Common myeloid progenitor, CD34-positive (primary cell): ENCODE data around the gene TJP3.

Source experiments
- CTCF ChIA-PET: fragments of 350-600 bp; sonication (Branson Sonifier 250); formaldehyde crosslinking; loops from one replicate; lab custom pipeline; 2021; ENCODE audit warnings: antibody characterized with exemption; lab: Charles Lee
- POLR2A ChIA-PET: fragments of 350-600 bp; sonication (Branson Sonifier 250); formaldehyde crosslinking; loops from one replicate; lab custom pipeline; 2021; ENCODE audit warnings: antibody characterized with exemption; lab: Charles Lee
- DNase-seq, 3 donors: peaks; one replicate each; pipeline versions ENCODE4 v3.0.0 to v3.0.0-alpha.2; 2013
- H3K27ac ChIP-seq, 2 experiments: 1 replicate in 1 of 2; 2 replicates in 1 of 2; pipeline ENCODE4 v1.7.0; 2013; ENCODE audit warnings: inconsistent platforms in 2 of 2, low read length in 2 of 2, mild to moderate bottlenecking in 2 of 2, low read depth in 1 of 2, moderate library complexity in 1 of 2; ENCODE audit not compliant: severe bottlenecking in 2 of 2, insufficient read depth in 1 of 2, poor library complexity in 1 of 2
- H3K27me3 ChIP-seq, 5 experiments: replicated peaks in 2 of 5; 1 replicate in 3 of 5; 2 replicates in 2 of 5; pipeline versions ENCODE4 v1.6.1 to v1.7.0; 2013; ENCODE audit warnings: low read length in 4 of 5, mild to moderate bottlenecking in 2 of 5, moderate library complexity in 2 of 5, inconsistent platforms in 1 of 5; ENCODE audit not compliant: insufficient read depth in 5 of 5, control insufficient read depth in 4 of 5
- H3K36me3 ChIP-seq, 4 experiments: 1 replicate in 2 of 4; 2 replicates in 2 of 4; pipeline versions ENCODE4 v1.6.1 to v1.7.0; 2013; ENCODE audit warnings: low read length in 3 of 4, control low read depth in 1 of 4, mild to moderate bottlenecking in 1 of 4; ENCODE audit not compliant: control insufficient read depth in 4 of 4, insufficient read depth in 4 of 4
- H3K4me1 ChIP-seq, 4 experiments: 1 replicate in 3 of 4; 2 replicates in 1 of 4; pipeline versions ENCODE4 v1.6.1 to v1.7.1; 2013; ENCODE audit warnings: low read length in 3 of 4, mild to moderate bottlenecking in 3 of 4, control low read depth in 1 of 4, inconsistent platforms in 1 of 4, moderate library complexity in 1 of 4; ENCODE audit not compliant: control insufficient read depth in 4 of 4, insufficient read depth in 4 of 4; ENCODE audit errors: control extremely low read depth in 1 of 4
- H3K4me3 ChIP-seq, 7 experiments: 1 replicate in 4 of 7; 2 replicates in 3 of 7; pipeline versions ENCODE4 v1.5.1 to v1.7.0; 2013; ENCODE audit warnings: mild to moderate bottlenecking in 7 of 7, low read length in 6 of 7, moderate library complexity in 6 of 7, inconsistent platforms in 2 of 7, low read depth in 2 of 7, control low read depth in 1 of 7; ENCODE audit not compliant: insufficient read depth in 4 of 7, control insufficient read depth in 1 of 7; ENCODE audit errors: extremely low read depth in 1 of 7
- H3K9me3 ChIP-seq, 5 experiments: 1 replicate in 4 of 5; 2 replicates in 1 of 5; pipeline versions ENCODE4 v1.6.1 to v1.7.1; 2013; ENCODE audit warnings: low read length in 4 of 5, mild to moderate bottlenecking in 2 of 5, inconsistent platforms in 1 of 5, low read depth in 1 of 5, moderate library complexity in 1 of 5; ENCODE audit not compliant: control insufficient read depth in 4 of 5, insufficient read depth in 2 of 5; ENCODE audit errors: control extremely low read depth in 1 of 5
- whole genome bisulfite sequencing: methylation state at CpG from one replicate; pipeline ENCODE4 v1.1.5; 2013; ENCODE audit not compliant: insufficient coverage; 5-methylcytosine and 5-hydroxymethylcytosine counted together

Gene TJP3

DNA sequence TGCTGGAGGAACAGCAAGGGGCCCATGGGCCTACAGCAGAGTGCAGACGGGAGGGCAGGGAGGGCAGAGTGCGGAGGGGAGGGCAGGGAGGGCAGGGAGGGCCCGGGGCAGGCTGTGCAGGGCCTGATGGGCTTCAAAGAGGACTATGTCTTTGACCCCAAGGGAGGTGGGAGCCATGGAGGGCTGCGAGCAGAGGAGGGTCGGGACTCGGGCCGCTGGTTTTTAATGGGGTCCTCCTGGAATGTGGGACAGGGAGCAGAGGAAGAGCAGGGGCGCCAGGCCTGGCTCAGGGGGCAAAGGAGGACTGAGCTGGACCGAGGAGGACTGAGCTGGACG, 11.6 kb upstream of the TJP3 start:
- CTCF ChIA-PET: interaction anchor here (0.9 to 3.5 kb wide), 6 partner anchors 9 to 152 kb away, joined by 3 to 22 read pairs (median 6); no protein-coding TSS in a partner anchor
- Histone ChIP-seq H3K27ac (no peak overlapping the region), H3K4me3 (no peak overlapping the region), H3K4me1 (peaks cover 0 to 28% (median 22%) of the 10 kb centered on the region in 4 experiments), H3K27me3 (no peaks in the 10 kb centered on the region), H3K36me3 (peaks cover 0 to 8% (median 2%) of the 10 kb centered on the region in 4 experiments), H3K9me3 (no peaks in the 10 kb centered on the region)
- DNase-seq: no peak
- 97% methylated on average over 8 of the region's 10 CpGs for WGBS
- POLR2A ChIA-PET: interaction anchor here (1.3 kb wide), 1 partner anchor 8 kb away, joined by 4 read pairs; no protein-coding TSS in a partner anchor

- DNase-seq: no peak
- POLR2A ChIA-PET: interaction anchor here (1.1 to 1.3 kb wide), 2 partner anchors 9 to 26 kb away, joined by 4 read pairs; no protein-coding TSS in a partner anchor
- no peak overlapping the region for H3K4me3 ChIP-seq
- no peaks in the 10 kb centered on the region for H3K9me3 ChIP-seq
- CTCF ChIA-PET: interaction anchor here (0.9 to 3.5 kb wide), 7 partner anchors 10 to 152 kb away, joined by 3 to 22 read pairs (median 5); no protein-coding TSS in a partner anchor
- peaks cover 0 to 26% (median 22%) of the 10 kb centered on the region in 4 experiments for H3K4me1 ChIP-seq
- no peaks in the 10 kb centered on the region for H3K27me3 ChIP-seq
- WGBS: 97% methylated on average over 30 of the region's 30 CpGs
- no peak overlapping the region for H3K27ac ChIP-seq
- H3K36me3 ChIP-seq: peaks cover 0 to 8% (median 2%) of the 10 kb centered on the region in 4 experiments
Observed at GRCh38 chr19:3697094-3697493, 11.1 kb upstream of the TJP3 start.

DNA sequence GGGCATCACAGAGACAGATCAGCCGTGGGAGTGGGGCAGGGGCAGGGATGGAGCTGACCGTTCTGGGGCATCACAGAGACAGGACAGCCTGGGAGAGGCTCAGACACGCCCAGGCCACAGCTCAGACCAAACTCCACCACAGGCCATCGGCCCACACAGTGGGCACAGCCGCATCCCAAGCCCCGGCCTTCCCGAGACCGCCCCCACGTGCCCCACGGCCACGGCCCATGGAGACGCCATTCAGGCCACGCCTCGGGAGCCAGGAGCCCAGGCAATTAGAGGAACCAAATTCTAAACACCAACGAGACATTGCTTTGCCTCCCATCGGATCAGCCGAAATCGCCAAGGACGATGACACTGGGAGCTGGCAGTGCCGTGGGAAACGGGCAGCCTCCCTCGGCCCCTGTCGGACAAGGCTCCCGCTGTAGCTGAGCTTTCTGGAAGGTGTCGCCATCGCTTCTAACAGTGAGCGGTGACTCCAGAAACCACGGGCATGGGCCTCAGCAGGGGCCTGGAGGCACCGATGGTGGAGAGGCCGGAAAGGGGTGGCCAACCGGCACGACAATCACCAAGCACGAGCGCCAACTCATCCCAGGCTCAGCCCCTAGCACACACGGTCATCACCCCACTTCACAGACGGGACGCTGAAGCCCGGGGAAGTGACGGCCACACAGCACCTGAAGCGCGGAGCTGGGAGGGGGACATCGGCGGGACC, 10.4 kb upstream of the TJP3 start:
- no peaks in the 10 kb centered on the region for H3K9me3 ChIP-seq
- peaks cover 0 to 26% (median 22%) of the 10 kb centered on the region in 4 experiments for H3K4me1 ChIP-seq
- no peak overlapping the region for H3K27ac ChIP-seq
- no peaks in the 10 kb centered on the region for H3K27me3 ChIP-seq
- ChIA-PET CTCF (interaction anchor here (0.9 to 3.5 kb wide), 6 partner anchors 10 to 151 kb away, joined by 3 to 22 read pairs (median 6); no protein-coding TSS in a partner anchor), POLR2A (interaction anchor here (1.1 to 1.3 kb wide), 2 partner anchors 10 to 27 kb away, joined by 4 read pairs; no protein-coding TSS in a partner anchor)
- DNase-seq: no peak
- H3K36me3 ChIP-seq: peaks cover 0 to 8% (median 2%) of the 10 kb centered on the region in 4 experiments
- no peak overlapping the region for H3K4me3 ChIP-seq
- 92% methylated on average over 35 of the region's 43 CpGs for WGBS

GRCh38 chr19:3698386-3698950, 9.7 kb upstream of the TJP3 start:
- peak overlapping the region in 1 of 7 experiments; percentile 82 for H3K4me3 ChIP-seq
- peak overlapping the region in 1 of 2 experiments; percentile 14 for H3K27ac ChIP-seq
- H3K4me1 ChIP-seq: peaks cover 0 to 26% (median 22%) of the 10 kb centered on the region in 4 experiments
- H3K27me3 ChIP-seq: no peaks in the 10 kb centered on the region
- ChIA-PET POLR2A (interaction anchor here (2.0 kb wide), 1 partner anchor 28 kb away, joined by 9 read pairs; no protein-coding TSS in a partner anchor), CTCF (interaction anchor here (0.6 to 3.5 kb wide), 3 partner anchors 11 to 32 kb away, joined by 3 to 22 read pairs (median 20); no protein-coding TSS in a partner anchor)
- peak in 2 of 3 donors; percentile 37 to 53 for DNase-seq
- 68% methylated on average over 6 of the region's 12 CpGs for WGBS
- H3K36me3 ChIP-seq: peaks cover 0 to 8% (median 2%) of the 10 kb centered on the region in 4 experiments
- H3K9me3 ChIP-seq: no peaks in the 10 kb centered on the region

- H3K27me3 ChIP-seq: no peaks in the 10 kb centered on the region
- CTCF ChIA-PET: interaction anchor here (0.6 to 3.5 kb wide), 7 partner anchors 12 to 38 kb away, joined by 3 to 22 read pairs (median 10); no protein-coding TSS in a partner anchor
- H3K36me3 ChIP-seq: peaks cover 0 to 8% (median 2%) of the 10 kb centered on the region in 4 experiments
- peaks cover 0 to 26% (median 22%) of the 10 kb centered on the region in 4 experiments for H3K4me1 ChIP-seq
- DNase-seq: peak in 2 of 3 donors; percentile 67 to 75
- POLR2A ChIA-PET: interaction anchor here (2.0 kb wide), 1 partner anchor 28 kb away, joined by 9 read pairs; no protein-coding TSS in a partner anchor
- H3K27ac ChIP-seq: peak overlapping the region in 1 of 2 experiments; percentile 70
- H3K9me3 ChIP-seq: no peaks in the 10 kb centered on the region
- WGBS: 12% methylated on average over 20 of the region's 34 CpGs
- H3K4me3 ChIP-seq: peak overlapping the region; percentile 50 to 87 (median 75)
Observed at GRCh38 chr19:3698974-3699740, 9.0 kb upstream of the TJP3 start.

GRCh38 chr19:3699741-3700241, 8.4 kb upstream of the TJP3 start:
- 0% methylated on average over 21 of the region's 43 CpGs for WGBS
- peak overlapping the region in 1 of 2 experiments; percentile 70 for H3K27ac ChIP-seq
- H3K9me3 ChIP-seq: no peaks in the 10 kb centered on the region
- POLR2A ChIA-PET: interaction anchor here (2.0 kb wide), 1 partner anchor 29 kb away, joined by 9 read pairs; no protein-coding TSS in a partner anchor
- peak overlapping the region; percentile 50 to 87 (median 75) for H3K4me3 ChIP-seq
- no peak for DNase-seq
- CTCF ChIA-PET: interaction anchor here (1.3 to 2.1 kb wide), 6 partner anchors 9 to 38 kb away, joined by 3 to 12 read pairs (median 7); no protein-coding TSS in a partner anchor
- H3K27me3 ChIP-seq: no peaks in the 10 kb centered on the region
- H3K4me1 ChIP-seq: peaks cover 0 to 26% (median 22%) of the 10 kb centered on the region in 4 experiments
- H3K36me3 ChIP-seq: peaks cover 0 to 8% (median 2%) of the 10 kb centered on the region in 4 experiments
